IMR-90 (cell line): ENCODE measurements around the gene AFG3L2. TPM values are rescaled to one million over a fixed set of nuclear protein-coding genes. Genes with fewer than 3 reads are reported as not detected.

Experiments
- ATAC-seq: fragments of 200-7000 bp; cut with Tn5 transposase; 2 replicates; pipeline ENCODE4 v1.9.1; 2020; ENCODE audit warnings: low read depth, mild to moderate bottlenecking, moderate library complexity
- BruUV-seq: library from RNA; stranded (reverse); fragments of 400-500 nt; replicated peaks from 2 replicates; lab custom pipeline; 2021; lab: Mats Ljungman, UMichigan
- CTCF ChIA-PET: fragments of 300-600 bp; formaldehyde crosslinking; extraction: SDS; loops from one replicate; lab custom pipeline; 2021; ENCODE audit warnings: antibody characterized with exemption; lab: Yijun Ruan, JAX
- POLR2A ChIA-PET: fragments of 300-600 bp; sonication (Branson Sonifier 250); formaldehyde crosslinking; loops from one replicate; lab custom pipeline; 2022; ENCODE audit warnings: antibody characterized with exemption; ENCODE audit not compliant: unreplicated experiment; lab: Charles Lee
- DNase-seq: peaks from one replicate; pipeline ENCODE4 v3.0.0; 2013
- H2AFZ ChIP-seq: replicated peaks from 2 replicates; pipeline ENCODE3; 2013; ENCODE audit warnings: low read length, mild to moderate bottlenecking; ENCODE audit not compliant: poor library complexity
- H2AK5ac ChIP-seq: 2 replicates; pipeline ENCODE4 v1.6.1; 2013; ENCODE audit warnings: low read depth, low read length, inconsistent platforms
- H2AK9ac ChIP-seq: replicated peaks from 2 replicates; pipeline ENCODE3; 2013; ENCODE audit warnings: mild to moderate bottlenecking, low read depth, low read length, moderate library complexity; ENCODE audit not compliant: poor library complexity
- H2BK120ac ChIP-seq: 2 replicates; pipeline ENCODE4 v1.6.1; 2013; ENCODE audit warnings: low read depth, low read length, inconsistent platforms
- H2BK15ac ChIP-seq: 3 replicates; pipeline ENCODE4 v1.6.1; 2013; ENCODE audit warnings: low read depth, low read length, inconsistent platforms
- H2BK20ac ChIP-seq: 2 replicates; pipeline ENCODE4 v1.6.1; 2013; ENCODE audit warnings: low read depth, mild to moderate bottlenecking, inconsistent platforms, low read length, moderate library complexity
- H2BK5ac ChIP-seq: 2 replicates; pipeline ENCODE4 v1.6.1; 2013; ENCODE audit warnings: mild to moderate bottlenecking, low read depth, low read length, inconsistent platforms; ENCODE audit not compliant: poor library complexity, severe bottlenecking
- H3K14ac ChIP-seq: replicated peaks from 2 replicates; pipeline ENCODE4 v1.6.1; 2013; ENCODE audit warnings: low read depth, low read length, inconsistent platforms
- H3K18ac ChIP-seq: 2 replicates; pipeline ENCODE4 v1.6.1; 2013; ENCODE audit warnings: low read depth, low read length, control low read depth
- H3K23ac ChIP-seq: 2 replicates; pipeline ENCODE4 v1.6.1; 2013; ENCODE audit warnings: low read depth, low read length, inconsistent platforms
- H3K27ac ChIP-seq: 2 replicates; pipeline ENCODE4 v1.5.1; 2013; ENCODE audit warnings: mild to moderate bottlenecking, control low read depth, low read length; ENCODE audit not compliant: insufficient read depth
- H3K27me3 ChIP-seq: 2 replicates; pipeline ENCODE4 v1.6.1; 2013; ENCODE audit warnings: low read length; ENCODE audit not compliant: control insufficient read depth, insufficient read depth
- H3K36me3 ChIP-seq: 2 replicates; pipeline ENCODE4 v1.6.1; 2013; ENCODE audit warnings: low read length, mixed read lengths; ENCODE audit not compliant: control insufficient read depth, insufficient read depth
- H3K4ac ChIP-seq: 2 replicates; pipeline ENCODE4 v1.6.1; 2013; ENCODE audit warnings: low read depth, low read length, inconsistent platforms
- H3K4me1 ChIP-seq: 2 replicates; pipeline ENCODE4 v1.6.1; 2013; ENCODE audit warnings: low read length, mixed read lengths; ENCODE audit not compliant: control insufficient read depth, insufficient read depth
- H3K4me2 ChIP-seq: 2 replicates; pipeline ENCODE4 v1.6.1; 2013; ENCODE audit warnings: low read depth, mild to moderate bottlenecking, control low read depth, low read length, moderate library complexity
- H3K4me3 ChIP-seq: 2 replicates; pipeline ENCODE4 v1.5.1; 2013; ENCODE audit warnings: low read depth, mild to moderate bottlenecking, control low read depth, low read length, moderate library complexity; ENCODE audit not compliant: insufficient read depth
- H3K56ac ChIP-seq: 2 replicates; pipeline ENCODE4 v1.6.1; 2013; ENCODE audit warnings: low read length, inconsistent platforms; ENCODE audit not compliant: insufficient read depth; ENCODE audit errors: extremely low read depth
- H3K79me1 ChIP-seq, 2 experiments: 2 replicates each; pipeline ENCODE4 v1.6.1; 2013; ENCODE audit warnings: low read length in 2 of 2, inconsistent platforms in 1 of 2, low read depth in 1 of 2
- H3K9ac ChIP-seq: 2 replicates; pipeline ENCODE4 v1.6.1; 2013; ENCODE audit warnings: low read depth, low read length, control low read depth
- H3K9me1 ChIP-seq: 2 replicates; pipeline ENCODE4 v1.6.1; 2013; ENCODE audit warnings: low read length, inconsistent platforms; ENCODE audit not compliant: insufficient read depth
- H3K9me3 ChIP-seq: 2 replicates; pipeline ENCODE4 v1.6.1; 2013; ENCODE audit warnings: low read length; ENCODE audit not compliant: control insufficient read depth, insufficient read depth
- H4K20me1 ChIP-seq: 2 replicates; pipeline ENCODE4 v1.6.1; 2013; ENCODE audit warnings: low read length, inconsistent platforms; ENCODE audit not compliant: insufficient read depth
- H4K5ac ChIP-seq: 2 replicates; pipeline ENCODE4 v1.6.1; 2013; ENCODE audit warnings: mild to moderate bottlenecking, low read depth, low read length, control low read depth
- H4K8ac ChIP-seq, 2 experiments: 2 replicates each; pipeline ENCODE4 v1.6.1; 2013; ENCODE audit warnings: low read depth in 2 of 2, low read length in 2 of 2, control low read depth in 1 of 2, inconsistent platforms in 1 of 2
- H4K91ac ChIP-seq: 2 replicates; pipeline ENCODE4 v1.6.1; 2013; ENCODE audit warnings: low read depth, low read length, inconsistent platforms; ENCODE audit not compliant: insufficient read depth
- CEBPB ChIP-seq: IDR thresholded peaks from 2 replicates; pipeline ENCODE4 v1.6.1; 2012; ENCODE audit warnings: low read depth, low read length, improper control_type of control experiment
- FOS ChIP-seq: fragments of 150-350 bp; IDR thresholded peaks from 2 replicates; pipeline ENCODE4 v1.6.1; 2016; ENCODE audit warnings: low read depth, low read length
- MAFK ChIP-seq: IDR thresholded peaks from 2 replicates; pipeline ENCODE4 v1.6.1; 2012; ENCODE audit warnings: low read depth, low read length, improper control_type of control experiment
- MAZ ChIP-seq: IDR thresholded peaks from 2 replicates; pipeline ENCODE4 v1.6.1; 2012; ENCODE audit warnings: low read depth, mild to moderate bottlenecking, low read length, improper control_type of control experiment, moderate library complexity, borderline replicate concordance
- MXI1 ChIP-seq: IDR thresholded peaks from 2 replicates; pipeline ENCODE4 v1.6.1; 2012; ENCODE audit warnings: low read depth, mild to moderate bottlenecking, low read length, moderate library complexity, borderline replicate concordance
- POLR2A ChIP-seq: IDR thresholded peaks from 2 replicates; pipeline ENCODE4 v1.6.1; 2012; ENCODE audit warnings: mild to moderate bottlenecking, low read depth, low read length
- RCOR1 ChIP-seq: IDR thresholded peaks from 2 replicates; pipeline ENCODE4 v1.6.1; 2012; ENCODE audit warnings: mild to moderate bottlenecking, low read length, improper control_type of control experiment; ENCODE audit not compliant: insufficient replicate concordance
- RFX5 ChIP-seq: IDR thresholded peaks from 2 replicates; pipeline ENCODE4 v1.8.0; 2012; ENCODE audit warnings: low read depth, mild to moderate bottlenecking, low read length, moderate library complexity
- SMC3 ChIP-seq: fragments of 150-350 bp; IDR thresholded peaks from 2 replicates; pipeline ENCODE4 v1.6.1; 2016; ENCODE audit warnings: low read depth, mild to moderate bottlenecking, antibody characterized with exemption, low read length, moderate library complexity
- USF2 ChIP-seq: fragments of 150-350 bp; IDR thresholded peaks from 2 replicates; pipeline ENCODE4 v1.6.1; 2017; ENCODE audit warnings: mild to moderate bottlenecking, antibody characterized with exemption, low read length, low read depth
- WGBS, 2 experiments: methylation state at CpG; one replicate each; pipeline versions ENCODE4 v1.1.5 to v1.1.7; 2013; ENCODE audit warnings: missing lambda C conversion rate in 2 of 2; ENCODE audit not compliant: insufficient read length in 1 of 2; ENCODE audit errors: extremely low coverage in 2 of 2; 5-methylcytosine and 5-hydroxymethylcytosine counted together
- dilution Hi-C: fragments of 300-500 bp; cut with HindIII; formaldehyde crosslinking; loops from one replicate; pipeline ENCODE4 v1.14.3; 2018; ENCODE audit warnings: low sequenced_read_pairs; ENCODE audit not compliant: unreplicated experiment
- in situ Hi-C: fragments of 300-500 bp; cut with MboI; formaldehyde crosslinking; loops from 3 replicates; pipeline ENCODE4 v1.14.3; 2019; ENCODE audit warnings: low sequenced_read_pairs, inconsistent platforms, mixed read lengths
- intact Hi-C: fragments of 100-400 bp; cut with micrococcal nuclease; formaldehyde crosslinking; loops from 2 replicates; pipeline ENCODE4 v1.10.0; 2022
- polyA plus RNA-seq, 3 experiments: library from polyadenylated mRNA; depleted of rRNA; stranded (reverse); fragments of >200 nt; gene quantifications; 2 replicates each; pipeline ENCODE4 v1.2.3, GENCODE V29; 2012; ENCODE audit warnings: low replicate concordance in 1 of 3
- total RNA-seq: library from RNA; depleted of rRNA; stranded (reverse); fragments of >200 nt; gene quantifications from 2 replicates; pipeline ENCODE4 v1.2.3, GENCODE V29; 2012
- TF ChIP-seq, protein P1 (sequence below): fragments of 150-350 bp; IDR thresholded peaks from 2 replicates; pipeline ENCODE4 v1.6.1; 2016; ENCODE audit warnings: low read depth, mild to moderate bottlenecking, low read length, moderate library complexity, borderline replicate concordance
- TF ChIP-seq, protein P2 (sequence below): conservative IDR thresholded peaks from 2 replicates; pipeline ENCODE4 v1.5.1; 2012; ENCODE audit warnings: mild to moderate bottlenecking, low read depth, low read length, improper control_type of control experiment

The AFG3L2 gene
- total and polyA plus RNA-seq, 2 of the 4 experiments (the other 2 are of a cell fraction): 26.9 to 37.6 TPM

GRCh38 chr18:12315490-12315889 lies 61.5 kb downstream of the AFG3L2 start:
- H3K23ac ChIP-seq: no peak overlapping the region
- H4K8ac ChIP-seq: no peak overlapping the region
- no peak overlapping the region for H2BK15ac ChIP-seq
- no TSS peak for BruUV-seq
- H2AK5ac ChIP-seq: no peak overlapping the region
- in situ Hi-C loops (no loop called here), intact Hi-C loops (no loop called here), dilution Hi-C loops (no loop called here)
- no peak for DNase-seq
- no peak overlapping the region; the same call in 1 of the 2 replicates for H3K4me2 ChIP-seq
- no peak overlapping the region for H2AK9ac ChIP-seq
- peaks cover 20% of the 10 kb centered on the region for H3K4me1 ChIP-seq
- CTCF ChIA-PET: interaction anchor here (0.8 to 1.6 kb wide), 2 partner anchors 13 to 32 kb away, joined by 3 read pairs; no protein-coding TSS in a partner anchor
- H2BK5ac ChIP-seq: no peak overlapping the region
- peaks cover 32 to 52% of the 10 kb centered on the region in 2 experiments for H3K79me1 ChIP-seq
- no peak overlapping the region for H4K5ac ChIP-seq
- H3K4me3 ChIP-seq: no peak overlapping the region
- no peaks in the 10 kb centered on the region for H3K27me3 ChIP-seq
- TF ChIP-seq SMC3 (no peak), USF2 (no peak), FOS (no peak), MXI1 (no peak), CEBPB (no peak), MAFK (no peak), RCOR1 (no peak), POLR2A (no peak; the same call in 1 of the 2 replicates), MAZ (no peak), RFX5 (no peak)
- TF ChIP-seq, protein P1, sequence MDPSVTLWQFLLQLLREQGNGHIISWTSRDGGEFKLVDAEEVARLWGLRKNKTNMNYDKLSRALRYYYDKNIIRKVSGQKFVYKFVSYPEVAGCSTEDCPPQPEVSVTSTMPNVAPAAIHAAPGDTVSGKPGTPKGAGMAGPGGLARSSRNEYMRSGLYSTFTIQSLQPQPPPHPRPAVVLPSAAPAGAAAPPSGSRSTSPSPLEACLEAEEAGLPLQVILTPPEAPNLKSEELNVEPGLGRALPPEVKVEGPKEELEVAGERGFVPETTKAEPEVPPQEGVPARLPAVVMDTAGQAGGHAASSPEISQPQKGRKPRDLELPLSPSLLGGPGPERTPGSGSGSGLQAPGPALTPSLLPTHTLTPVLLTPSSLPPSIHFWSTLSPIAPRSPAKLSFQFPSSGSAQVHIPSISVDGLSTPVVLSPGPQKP: no peak
- TF ChIP-seq, protein P2, sequence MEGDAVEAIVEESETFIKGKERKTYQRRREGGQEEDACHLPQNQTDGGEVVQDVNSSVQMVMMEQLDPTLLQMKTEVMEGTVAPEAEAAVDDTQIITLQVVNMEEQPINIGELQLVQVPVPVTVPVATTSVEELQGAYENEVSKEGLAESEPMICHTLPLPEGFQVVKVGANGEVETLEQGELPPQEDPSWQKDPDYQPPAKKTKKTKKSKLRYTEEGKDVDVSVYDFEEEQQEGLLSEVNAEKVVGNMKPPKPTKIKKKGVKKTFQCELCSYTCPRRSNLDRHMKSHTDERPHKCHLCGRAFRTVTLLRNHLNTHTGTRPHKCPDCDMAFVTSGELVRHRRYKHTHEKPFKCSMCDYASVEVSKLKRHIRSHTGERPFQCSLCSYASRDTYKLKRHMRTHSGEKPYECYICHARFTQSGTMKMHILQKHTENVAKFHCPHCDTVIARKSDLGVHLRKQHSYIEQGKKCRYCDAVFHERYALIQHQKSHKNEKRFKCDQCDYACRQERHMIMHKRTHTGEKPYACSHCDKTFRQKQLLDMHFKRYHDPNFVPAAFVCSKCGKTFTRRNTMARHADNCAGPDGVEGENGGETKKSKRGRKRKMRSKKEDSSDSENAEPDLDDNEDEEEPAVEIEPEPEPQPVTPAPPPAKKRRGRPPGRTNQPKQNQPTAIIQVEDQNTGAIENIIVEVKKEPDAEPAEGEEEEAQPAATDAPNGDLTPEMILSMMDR: no peak
- no peak overlapping the region for H3K9ac ChIP-seq
- 93% methylated on average over 3 of the region's 10 CpGs; no CpG with 5 or more reads in 1 of the 2 experiments for WGBS, 2 experiments
- no peak overlapping the region for H3K56ac ChIP-seq
- peaks cover 62% of the 10 kb centered on the region for H3K36me3 ChIP-seq
- no peak for ATAC-seq
- no peak overlapping the region for H2BK20ac ChIP-seq
- H3K9me3 ChIP-seq: peaks cover 2% of the 10 kb centered on the region
- H3K4ac ChIP-seq: no peak overlapping the region
- H4K20me1 ChIP-seq: peaks cover 85% of the 10 kb centered on the region
- no peak overlapping the region for H4K91ac ChIP-seq
- H3K14ac ChIP-seq: no peak overlapping the region
- H3K27ac ChIP-seq: no peak overlapping the region
- POLR2A ChIA-PET: interaction anchor here (2.7 kb wide), 1 partner anchor 36 kb away, joined by 8 read pairs; no protein-coding TSS in a partner anchor
- H2BK120ac ChIP-seq: no peak overlapping the region
- H3K9me1 ChIP-seq: peaks cover 6% of the 10 kb centered on the region; the same call in 1 of the 2 replicates
- no peak overlapping the region for H2AFZ ChIP-seq
- H3K18ac ChIP-seq: no peak overlapping the region
